A673 (cell line): ENCODE results near the gene TLX1. TPM values are rescaled to one million over a fixed set of nuclear protein-coding genes. Genes with fewer than 3 reads are reported as not detected.

Experiments
- BruUV-seq: library from RNA; stranded (reverse); fragments of 400-500 nt; replicated peaks from 2 replicates; lab custom pipeline; 2021; lab: Mats Ljungman, UMichigan
- CTCF ChIA-PET: fragments of 300-600 bp; sonication (Branson Sonifier 250); formaldehyde crosslinking; loops from one replicate; lab custom pipeline; 2022; ENCODE audit warnings: antibody characterized with exemption; lab: Charles Lee
- POLR2A ChIA-PET: fragments of 300-600 bp; sonication (Branson Sonifier 250); formaldehyde crosslinking; loops from one replicate; lab custom pipeline; 2022; ENCODE audit warnings: antibody characterized with exemption; ENCODE audit not compliant: low non-redundant PET; lab: Charles Lee
- DNase-seq: peaks from one replicate; pipeline ENCODE4 v3.0.0-alpha.2; 2015; ENCODE audit warnings: low spot score
- H3K27ac ChIP-seq: fragments of 200-600 bp; sonication (generic); 2 replicates; pipeline ENCODE4 v1.5.1; 2016; ENCODE audit warnings: mixed run types, low read depth, mild to moderate bottlenecking, mixed read lengths, antibody characterized with exemption, low read length; ENCODE audit not compliant: poor library complexity, severe bottlenecking
- H3K27me3 ChIP-seq: fragments of 200-600 bp; sonication (generic); replicated peaks from 2 replicates; pipeline ENCODE4 v1.6.1; 2017; ENCODE audit warnings: mixed run types, low read depth, mild to moderate bottlenecking, mixed read lengths, antibody characterized with exemption, low read length; ENCODE audit not compliant: insufficient read depth, poor library complexity
- H3K36me3 ChIP-seq: fragments of 200-600 bp; sonication (generic); 2 replicates; pipeline ENCODE4 v1.6.1; 2016; ENCODE audit warnings: mixed run types, mild to moderate bottlenecking, mixed read lengths, antibody characterized with exemption, low read length; ENCODE audit not compliant: insufficient read depth, poor library complexity, severe bottlenecking
- H3K4me1 ChIP-seq: fragments of 200-600 bp; sonication (generic); 2 replicates; pipeline ENCODE4 v1.6.1; 2017; ENCODE audit warnings: mixed run types, mild to moderate bottlenecking, mixed read lengths, antibody characterized with exemption, low read length; ENCODE audit not compliant: insufficient read depth, poor library complexity, severe bottlenecking
- H3K4me3 ChIP-seq: fragments of 200-600 bp; sonication (generic); 2 replicates; pipeline ENCODE4 v1.5.1; 2016; ENCODE audit warnings: low read depth, mixed run types, mild to moderate bottlenecking, mixed read lengths, low read length; ENCODE audit not compliant: poor library complexity, severe bottlenecking
- H3K9me3 ChIP-seq: fragments of 200-600 bp; sonication (generic); 2 replicates; pipeline ENCODE4 v1.6.1; 2016; ENCODE audit warnings: mixed run types, low read depth, mild to moderate bottlenecking, mixed read lengths, antibody characterized with exemption, low read length; ENCODE audit not compliant: poor library complexity, severe bottlenecking
- CTCF ChIP-seq: fragments of 300-800, 200-600 bp; sonication (generic); conservative IDR thresholded peaks from 2 replicates; pipeline ENCODE4 v1.5.1; 2017; ENCODE audit warnings: low read depth, mild to moderate bottlenecking, antibody characterized with exemption, low read length, moderate library complexity, mixed read lengths
- EZH2 ChIP-seq: fragments of 200-600 bp; sonication (generic); IDR thresholded peaks from 2 replicates; pipeline ENCODE4 v1.6.1; 2017; ENCODE audit warnings: borderline replicate concordance, low read depth, mild to moderate bottlenecking, mixed read lengths, antibody characterized with exemption, low read length; ENCODE audit not compliant: poor library complexity, severe bottlenecking
- intact Hi-C: fragments of 100-400 bp; cut with micrococcal nuclease; formaldehyde crosslinking; loops from one replicate; pipeline ENCODE4 v1.10.0; 2022; ENCODE audit not compliant: unreplicated experiment
- total RNA-seq: library from RNA; stranded (reverse); gene quantifications from 2 replicates; pipeline ENCODE4 v1.2.3, GENCODE V29; 2021

The TLX1 gene
- total RNA-seq, 1 experiment from 2014 or later: not detected

DNA sequence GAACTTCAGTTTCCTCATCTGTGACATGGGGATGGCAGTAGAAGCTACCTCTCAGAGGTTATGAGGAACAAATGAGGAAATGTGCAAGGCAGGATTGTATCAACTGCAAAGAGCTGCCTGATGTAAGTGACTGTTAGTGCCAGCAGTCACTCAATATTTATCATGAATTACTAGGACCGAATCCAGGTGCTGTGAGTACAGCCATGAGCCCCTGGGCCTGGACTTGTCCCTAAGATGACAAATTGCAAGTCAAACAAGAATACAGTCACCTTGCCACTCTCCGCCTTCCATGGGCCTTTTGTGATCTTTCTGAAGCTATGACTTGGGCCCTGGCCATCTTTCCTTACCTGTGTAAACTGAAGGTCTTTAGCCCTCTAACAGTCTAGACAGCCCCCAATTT lies 27.7 kb upstream of the TLX1 start:
- POLR2A ChIA-PET: no interaction called here
- H3K36me3 ChIP-seq: no peaks in the 10 kb centered on the region

DNA sequence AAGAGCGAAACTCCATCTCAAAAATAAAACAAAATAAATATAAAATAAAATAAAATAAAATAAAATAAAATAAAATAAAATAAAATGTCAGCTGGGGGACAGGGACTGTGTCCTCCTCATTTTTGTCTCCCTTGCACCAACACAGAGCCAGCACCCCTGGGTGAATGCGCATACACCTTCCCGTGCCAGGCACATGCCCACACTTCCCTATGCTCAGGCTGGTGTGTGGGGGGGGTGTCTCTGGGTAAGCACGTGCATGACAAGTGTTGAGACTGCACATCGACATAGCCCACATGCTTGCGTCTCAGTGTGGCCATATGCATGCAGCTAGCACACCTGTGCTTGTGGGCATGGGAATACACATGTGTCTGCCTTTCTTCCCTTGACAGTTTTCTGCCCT lies 24.7 kb upstream of the TLX1 start:
- TF ChIP-seq CTCF: no peak
- no peak for TF ChIP-seq EZH2
- H3K9me3 ChIP-seq: no peaks in the 10 kb centered on the region
- ChIA-PET POLR2A (no interaction called here), CTCF (no interaction called here)
- no peak for DNase-seq
- intact Hi-C loops: no loop called here
- no peaks in the 10 kb centered on the region for H3K36me3 ChIP-seq
- no peak overlapping the region for H3K4me3 ChIP-seq
- peaks cover 6% of the 10 kb centered on the region for H3K27me3 ChIP-seq
- no peak overlapping the region for H3K27ac ChIP-seq
- BruUV-seq: no TSS peak
- no peaks in the 10 kb centered on the region for H3K4me1 ChIP-seq

More for the DNA sequence above, 27.7 kb upstream of the TLX1 start:
- no peak overlapping the region for H3K4me3 ChIP-seq
- no peaks in the 10 kb centered on the region for H3K4me1 ChIP-seq
- no peak overlapping the region for H3K27ac ChIP-seq
- no peak for DNase-seq
- intact Hi-C loops: no loop called here
- no TSS peak for BruUV-seq
- TF ChIP-seq CTCF (no peak), EZH2 (no peak)
- peaks cover 14% of the 10 kb centered on the region for H3K27me3 ChIP-seq
- no peaks in the 10 kb centered on the region for H3K9me3 ChIP-seq
- CTCF ChIA-PET: no interaction called here

- TF ChIP-seq EZH2 (no peak), CTCF (no peak)
- no TSS peak for BruUV-seq
- CTCF ChIA-PET: no interaction called here
- Histone ChIP-seq H3K9me3 (no peaks in the 10 kb centered on the region), H3K27ac (no peak overlapping the region), H3K4me1 (no peaks in the 10 kb centered on the region), H3K4me3 (no peak overlapping the region), H3K27me3 (no peaks in the 10 kb centered on the region), H3K36me3 (no peaks in the 10 kb centered on the region)
- POLR2A ChIA-PET: no interaction called here
- intact Hi-C loops: no loop called here
- DNase-seq: no peak
Measured at GRCh38 chr10:101107771-101108170, 23.3 kb upstream of the TLX1 start.
